ENCODE measurements around the gene INPP5J. TPM values are rescaled to one million over a fixed set of nuclear protein-coding genes. Genes with fewer than 3 reads are reported as not detected.

INPP5J gene
- total and polyA plus RNA-seq, 2 of the 13 experiments (the other 11 are each of a cell fraction or from before 2014, with no cell fraction given), result 0.24 to 1.1 TPM

GRCh38 chr22:31107178-31107893 is 15.4 kb upstream of the INPP5J start, which contains the start of gene SELENOM (continued):
- TF ChIP-seq, protein P1, sequence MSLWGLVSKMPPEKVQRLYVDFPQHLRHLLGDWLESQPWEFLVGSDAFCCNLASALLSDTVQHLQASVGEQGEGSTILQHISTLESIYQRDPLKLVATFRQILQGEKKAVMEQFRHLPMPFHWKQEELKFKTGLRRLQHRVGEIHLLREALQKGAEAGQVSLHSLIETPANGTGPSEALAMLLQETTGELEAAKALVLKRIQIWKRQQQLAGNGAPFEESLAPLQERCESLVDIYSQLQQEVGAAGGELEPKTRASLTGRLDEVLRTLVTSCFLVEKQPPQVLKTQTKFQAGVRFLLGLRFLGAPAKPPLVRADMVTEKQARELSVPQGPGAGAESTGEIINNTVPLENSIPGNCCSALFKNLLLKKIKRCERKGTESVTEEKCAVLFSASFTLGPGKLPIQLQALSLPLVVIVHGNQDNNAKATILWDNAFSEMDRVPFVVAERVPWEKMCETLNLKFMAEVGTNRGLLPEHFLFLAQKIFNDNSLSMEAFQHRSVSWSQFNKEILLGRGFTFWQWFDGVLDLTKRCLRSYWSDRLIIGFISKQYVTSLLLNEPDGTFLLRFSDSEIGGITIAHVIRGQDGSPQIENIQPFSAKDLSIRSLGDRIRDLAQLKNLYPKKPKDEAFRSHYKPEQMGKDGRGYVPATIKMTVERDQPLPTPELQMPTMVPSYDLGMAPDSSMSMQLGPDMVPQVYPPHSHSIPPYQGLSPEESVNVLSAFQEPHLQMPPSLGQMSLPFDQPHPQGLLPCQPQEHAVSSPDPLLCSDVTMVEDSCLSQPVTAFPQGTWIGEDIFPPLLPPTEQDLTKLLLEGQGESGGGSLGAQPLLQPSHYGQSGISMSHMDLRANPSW (CRISPR knock-in tag; IDR thresholded peaks at IDR 0.05; ENCODE audit: borderline replicate concordance), result no peak
- TF ChIP-seq ZNF235 (CRISPR knock-in tag; IDR thresholded peaks at IDR 0.05; ENCODE audit: borderline replicate concordance), result no peak
- TF ChIP-seq ZFP91 (CRISPR knock-in tag; IDR thresholded peaks at IDR 0.05; ENCODE audit: borderline replicate concordance), result peak; percentile 80; the same call in 1 of the 2 replicates
- no peak for TF ChIP-seq MBD4 (IDR thresholded peaks at IDR 0.05; ENCODE audit: borderline replicate concordance, low read length)
- TF ChIP-seq ZKSCAN8 (CRISPR knock-in tag; IDR thresholded peaks at IDR 0.05; ENCODE audit: borderline replicate concordance), result no peak
- no peak for TF ChIP-seq TEF (CRISPR knock-in tag; IDR thresholded peaks at IDR 0.05)
- no peak for TF ChIP-seq LBX2 (CRISPR knock-in tag; IDR thresholded peaks at IDR 0.05; ENCODE audit: borderline replicate concordance)
- TF ChIP-seq ZFP90 (CRISPR knock-in tag; IDR thresholded peaks at IDR 0.05; ENCODE audit: borderline replicate concordance), result no peak
- TF ChIP-seq, protein P2, sequence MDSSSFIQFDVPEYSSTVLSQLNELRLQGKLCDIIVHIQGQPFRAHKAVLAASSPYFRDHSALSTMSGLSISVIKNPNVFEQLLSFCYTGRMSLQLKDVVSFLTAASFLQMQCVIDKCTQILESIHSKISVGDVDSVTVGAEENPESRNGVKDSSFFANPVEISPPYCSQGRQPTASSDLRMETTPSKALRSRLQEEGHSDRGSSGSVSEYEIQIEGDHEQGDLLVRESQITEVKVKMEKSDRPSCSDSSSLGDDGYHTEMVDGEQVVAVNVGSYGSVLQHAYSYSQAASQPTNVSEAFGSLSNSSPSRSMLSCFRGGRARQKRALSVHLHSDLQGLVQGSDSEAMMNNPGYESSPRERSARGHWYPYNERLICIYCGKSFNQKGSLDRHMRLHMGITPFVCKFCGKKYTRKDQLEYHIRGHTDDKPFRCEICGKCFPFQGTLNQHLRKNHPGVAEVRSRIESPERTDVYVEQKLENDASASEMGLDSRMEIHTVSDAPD (CRISPR knock-in tag; IDR thresholded peaks at IDR 0.05), result no peak
- no peak for TF ChIP-seq RXRA (CRISPR knock-in tag; IDR thresholded peaks at IDR 0.05)
- peak; percentile 54; the same call in 1 of the 2 replicates for TF ChIP-seq ZNF614 (CRISPR knock-in tag; IDR thresholded peaks at IDR 0.05; ENCODE audit: borderline replicate concordance)
- no peak for TF ChIP-seq ZFP1 (CRISPR knock-in tag; IDR thresholded peaks at IDR 0.05)
- TF ChIP-seq YEATS4 (CRISPR knock-in tag; IDR thresholded peaks at IDR 0.05; ENCODE audit: borderline replicate concordance), result 0 out of 2 replicates have a peak, but pooled peaks have one; percentile 17
- TF ChIP-seq ELF4 (CRISPR knock-in tag; IDR thresholded peaks at IDR 0.05; ENCODE audit: borderline replicate concordance), result no peak
- TF ChIP-seq ZNF557 (CRISPR knock-in tag; IDR thresholded peaks at IDR 0.05), result no peak
- TF ChIP-seq ZNF792 (CRISPR knock-in tag; IDR thresholded peaks at IDR 0.05), result 0 out of 2 replicates have a peak, but pooled peaks have one; percentile 27
- TF ChIP-seq ZNF382 (CRISPR knock-in tag; IDR thresholded peaks at IDR 0.05; ENCODE audit: borderline replicate concordance), result no peak
- no peak for TF ChIP-seq HHEX (CRISPR knock-in tag; IDR thresholded peaks at IDR 0.05)
- no peak for TF ChIP-seq ATF7 (IDR thresholded peaks at IDR 0.05)
- TF ChIP-seq ATF7 (CRISPR knock-in tag; IDR thresholded peaks at IDR 0.05), result no peak
- TF ChIP-seq NFIB (CRISPR knock-in tag; IDR thresholded peaks at IDR 0.05; ENCODE audit: borderline replicate concordance), result no peak
- no peak for TF ChIP-seq ZNF234 (CRISPR knock-in tag; conservative IDR thresholded peaks at IDR 0.05)
